Breast epithelium (tissue), 3 donors: ENCODE data around the gene PHRF1.

ENCODE experiments used
- POLR2A ChIP-seq: fragments of 450-650 bp; IDR thresholded peaks from one replicate; pipeline ENCODE4 v1.6.1; 2016; ENCODE audit warnings: antibody characterized with exemption, mild to moderate bottlenecking, moderate library complexity
- POLR2AphosphoS5 ChIP-seq, 3 donors: sonication (generic); formaldehyde crosslinking; IDR thresholded peaks; one replicate each; pipeline ENCODE4 v1.6.1; 2017; ENCODE audit warnings: antibody characterized with exemption in 3 of 3
- TF ChIP-seq, protein P1 (sequence below), 3 donors: fragments of 450-650 bp; IDR thresholded peaks; one replicate each; pipeline ENCODE4 v1.5.1; 2016 to 2017; ENCODE audit warnings: antibody characterized with exemption in 3 of 3, mild to moderate bottlenecking in 3 of 3, moderate library complexity in 3 of 3

GRCh38 chr11:578276-579035 lies 2.2 kb downstream of the PHRF1 start:
- TF ChIP-seq, protein P1, sequence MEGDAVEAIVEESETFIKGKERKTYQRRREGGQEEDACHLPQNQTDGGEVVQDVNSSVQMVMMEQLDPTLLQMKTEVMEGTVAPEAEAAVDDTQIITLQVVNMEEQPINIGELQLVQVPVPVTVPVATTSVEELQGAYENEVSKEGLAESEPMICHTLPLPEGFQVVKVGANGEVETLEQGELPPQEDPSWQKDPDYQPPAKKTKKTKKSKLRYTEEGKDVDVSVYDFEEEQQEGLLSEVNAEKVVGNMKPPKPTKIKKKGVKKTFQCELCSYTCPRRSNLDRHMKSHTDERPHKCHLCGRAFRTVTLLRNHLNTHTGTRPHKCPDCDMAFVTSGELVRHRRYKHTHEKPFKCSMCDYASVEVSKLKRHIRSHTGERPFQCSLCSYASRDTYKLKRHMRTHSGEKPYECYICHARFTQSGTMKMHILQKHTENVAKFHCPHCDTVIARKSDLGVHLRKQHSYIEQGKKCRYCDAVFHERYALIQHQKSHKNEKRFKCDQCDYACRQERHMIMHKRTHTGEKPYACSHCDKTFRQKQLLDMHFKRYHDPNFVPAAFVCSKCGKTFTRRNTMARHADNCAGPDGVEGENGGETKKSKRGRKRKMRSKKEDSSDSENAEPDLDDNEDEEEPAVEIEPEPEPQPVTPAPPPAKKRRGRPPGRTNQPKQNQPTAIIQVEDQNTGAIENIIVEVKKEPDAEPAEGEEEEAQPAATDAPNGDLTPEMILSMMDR (IDR thresholded peaks at IDR 0.05): no peak
- no peak for TF ChIP-seq POLR2A
- TF ChIP-seq POLR2AphosphoS5 (IDR thresholded peaks at IDR 0.05): no peak
